H1 (cell line): ENCODE results near the gene HBM. TPM values are rescaled to one million over a fixed set of nuclear protein-coding genes. Genes with fewer than 3 reads are reported as not detected.

Experiments used
- BRCA1 ChIP-seq: IDR thresholded peaks from 2 replicates; pipeline ENCODE4 v1.6.1; 2012; ENCODE audit warnings: low read depth, low read length, improper control_type of control experiment
- CTCF ChIP-seq, 3 experiments: IDR thresholded peaks; 1 replicate in 2 of 3; 2 replicates in 1 of 3; pipeline versions ENCODE4 v1.5.1 to v1.6.1; 2011; ENCODE audit warnings: low read length in 3 of 3, mild to moderate bottlenecking in 3 of 3, inconsistent platforms in 2 of 3, low read depth in 1 of 3, moderate library complexity in 1 of 3; ENCODE audit not compliant: insufficient read depth in 1 of 3; ENCODE audit errors: control extremely low read depth in 1 of 3
- EGR1 ChIP-seq: IDR thresholded peaks from 2 replicates; pipeline ENCODE4 v1.6.1; 2011; ENCODE audit warnings: low read depth, low read length, borderline replicate concordance
- MAFK ChIP-seq: IDR thresholded peaks from 2 replicates; pipeline ENCODE4 v1.6.1; 2012; ENCODE audit warnings: low read depth, mild to moderate bottlenecking, improper control_type of control experiment, low read length
- RNF2 ChIP-seq: fragments of 200-900, 300-1000 bp; sonication (generic); IDR thresholded peaks from 2 replicates; pipeline ENCODE4 v1.7.1; 2016; ENCODE audit warnings: borderline replicate concordance, low read depth, mild to moderate bottlenecking, antibody characterized with exemption, low read length; ENCODE audit not compliant: poor library complexity, severe bottlenecking; ENCODE audit errors: missing control alignments
- SP4 ChIP-seq: IDR thresholded peaks from 2 replicates; pipeline ENCODE4 v1.6.1; 2012; ENCODE audit warnings: low read length, inconsistent platforms
- TAF1 ChIP-seq: IDR thresholded peaks from 2 replicates; pipeline ENCODE4 v1.6.1; 2011; ENCODE audit warnings: mild to moderate bottlenecking, low read depth, low read length
- YY1 ChIP-seq: IDR thresholded peaks from 2 replicates; pipeline ENCODE4 v1.6.1; 2011; ENCODE audit warnings: low read depth, mild to moderate bottlenecking, low read length
- polyA plus RNA-seq, 7 experiments: library from polyadenylated mRNA; depleted of rRNA in 3 of 7; stranded (reverse) in 5 of 7; unstranded in 2 of 7; fragments of >200 nt in 5 of 7; fragments of 200-250 nt in 2 of 7; gene quantifications; 1 replicate in 5 of 7; 2 replicates in 1 of 7; 4 replicates in 1 of 7; pipeline versions ENCODE4 v1.2.1 to v1.2.3, GENCODE V29; 2011 to 2013; ENCODE audit warnings: missing spikeins in 2 of 7, mixed read lengths in 2 of 7
- total RNA-seq: library from RNA; stranded (reverse); fragmentation: NEBNext Ultra II Directional; extraction: Animal tissue kit (Norgen Biotek cat#: 25700); gene quantifications from 2 replicates; pipeline ENCODE4 v1.2.1, GENCODE V29; 2021

The HBM gene
- total and polyA plus RNA-seq, 2 of the 8 experiments (the other 6 are each of a cell fraction or from before 2014, with no cell fraction given): 0.88 TPM; not detected in 1

GRCh38 chr16:180681-181564 is 15.1 kb downstream of the HBM start (continued):
- TF ChIP-seq CTCF (IDR thresholded peaks at IDR 0.05; ENCODE audit: control extremely low read depth in 1 of 3, insufficient read depth in 1 of 3, low read depth in 1 of 3, low read length in 3 of 3) (no peak), SP4 (peak; percentile 26; the same call in 1 of the 2 replicates), EGR1 (no peak), TAF1 (0 out of 2 replicates have a peak, but pooled peaks have one; percentile 16), YY1 (peak; percentile 64; the same call in 1 of the 2 replicates), BRCA1 (peak; percentile 84), MAFK (no peak), RNF2 (peak; percentile 78)
- TF ChIP-seq, all 59 proteins: peak for 20
